Ishikawa (cell line): ENCODE measurements around the gene BRCA1.

Experiments used
- CEBPB ChIP-seq: IDR thresholded peaks from 2 replicates; pipeline ENCODE4 v1.6.1; 2012
- CREB1 ChIP-seq: IDR thresholded peaks from 2 replicates; pipeline ENCODE4 v1.6.1; 2012; ENCODE audit warnings: low read depth
- EP300 ChIP-seq: IDR thresholded peaks from 2 replicates; pipeline ENCODE4 v1.6.1; 2012; ENCODE audit warnings: borderline replicate concordance
- MAX ChIP-seq: IDR thresholded peaks from 2 replicates; pipeline ENCODE4 v1.6.1; 2012
- NFIC ChIP-seq: IDR thresholded peaks from 2 replicates; pipeline ENCODE4 v1.6.1; 2012
- RAD21 ChIP-seq: IDR thresholded peaks from 2 replicates; pipeline ENCODE4 v1.6.1; 2012; ENCODE audit warnings: low read depth
- REST ChIP-seq: IDR thresholded peaks from 2 replicates; pipeline ENCODE4 v1.6.1; 2012; ENCODE audit warnings: low read depth, mild to moderate bottlenecking
- TAF1 ChIP-seq: IDR thresholded peaks from 2 replicates; pipeline ENCODE4 v1.6.1; 2012; ENCODE audit warnings: low read depth, mild to moderate bottlenecking
- TCF12 ChIP-seq: IDR thresholded peaks from 2 replicates; pipeline ENCODE4 v1.6.1; 2012; ENCODE audit warnings: low read depth
- TEAD4 ChIP-seq: IDR thresholded peaks from 2 replicates; pipeline ENCODE4 v1.6.1; 2012
- USF1 ChIP-seq: IDR thresholded peaks from 2 replicates; pipeline ENCODE4 v1.6.1; 2012
- YY1 ChIP-seq: IDR thresholded peaks from 2 replicates; pipeline ENCODE4 v1.6.1; 2012; ENCODE audit warnings: low read depth

- no peak for TF ChIP-seq TCF12
- TF ChIP-seq CREB1 = no peak
- TF ChIP-seq YY1 = no peak
- TF ChIP-seq REST = no peak
- TF ChIP-seq CEBPB = no peak
- no peak for TF ChIP-seq EP300
- TF ChIP-seq TEAD4 = no peak
- no peak for TF ChIP-seq MAX
- TF ChIP-seq NFIC = no peak
- no peak for TF ChIP-seq TAF1
- no peak for TF ChIP-seq RAD21
- no peak for TF ChIP-seq USF1
Measured at GRCh38 chr17:43129671-43130010, 4.5 kb upstream of the BRCA1 start.
